NCI-H2107 (cell line): ENCODE measurements around the gene ICAM5.
A peak's percentile ranks its signal among the peaks of the same experiment; 100 is the strongest.
"Not testable (repeated sequence)": the region's sequence is repeated elsewhere in the genome, so short reads cannot be mapped to it uniquely, and the experiment has no call there.

Experiments used
- DNase-seq: peaks from one replicate; lab custom pipeline; 2025; lab: John Stamatoyannopoulos, UW

The ICAM5 gene

GRCh38 chr19:10320602-10321416, 31.1 kb downstream of the ICAM5 start:
- DNase-seq, result no peak

- no peak for DNase-seq
Observed at GRCh38 chr19:10321417-10321797, 31.7 kb downstream of the ICAM5 start.

GRCh38 chr19:10321874-10322835, 32.4 kb downstream of the ICAM5 start:
- DNase-seq, result no peak

GRCh38 chr19:10325732-10326131, 36.0 kb downstream of the ICAM5 start:
- DNase-seq, result no peak

GRCh38 chr19:10327793-10328192, 38.0 kb downstream of the ICAM5 start:
- DNase-seq, result no peak

GRCh38 chr19:10328558-10329429, 39.0 kb downstream of the ICAM5 start:
- no peak for DNase-seq

GRCh38 chr19:10329555-10329954, 39.8 kb downstream of the ICAM5 start:
- no peak for DNase-seq

- no peak for DNase-seq
Observed at GRCh38 chr19:10332158-10332964, 42.6 kb downstream of the ICAM5 start.

GRCh38 chr19:10332965-10333757, 43.4 kb downstream of the ICAM5 start, which contains the start of gene RAVER1:
Gene RAVER1, minus strand, starts transcription at chr19:10333529. Its CDS starts 22 bp downstream, at chr19:10333507.
- peak; percentile 95 for DNase-seq

GRCh38 chr19:10333758-10334587, 44.2 kb downstream of the ICAM5 start:
- DNase-seq, result no peak

- DNase-seq, result no peak
Observed at GRCh38 chr19:10334588-10335351, 45.0 kb downstream of the ICAM5 start.

- no peak for DNase-seq
Observed at GRCh38 chr19:10335352-10335985, 45.7 kb downstream of the ICAM5 start.

GRCh38 chr19:10336725-10337124, 47.0 kb downstream of the ICAM5 start:
- not testable (repeated sequence) for DNase-seq

GRCh38 chr19:10338940-10339339, 49.2 kb downstream of the ICAM5 start:
- no peak for DNase-seq

- no peak for DNase-seq
Observed at GRCh38 chr19:10339380-10339960, 49.7 kb downstream of the ICAM5 start, which contains the start of gene ICAM3. Gene ICAM3, minus strand, starts transcription at chr19:10339624. Its CDS starts 10 bp downstream, at chr19:10339614.

- DNase-seq, result no peak
Observed at GRCh38 chr19:10339977-10340376, 50.2 kb downstream of the ICAM5 start.

- no peak for DNase-seq
Observed at GRCh38 chr19:10343495-10343894, 53.7 kb downstream of the ICAM5 start.
